ENCODE data around the gene TLE4. TPM values are rescaled to one million over a fixed set of nuclear protein-coding genes. Genes with fewer than 3 reads are reported as not detected.

Gene TLE4
- total RNA-seq, 4 donors from 2014 or later, result 30.1 to 32.9 (median 30.7) TPM

DNA sequence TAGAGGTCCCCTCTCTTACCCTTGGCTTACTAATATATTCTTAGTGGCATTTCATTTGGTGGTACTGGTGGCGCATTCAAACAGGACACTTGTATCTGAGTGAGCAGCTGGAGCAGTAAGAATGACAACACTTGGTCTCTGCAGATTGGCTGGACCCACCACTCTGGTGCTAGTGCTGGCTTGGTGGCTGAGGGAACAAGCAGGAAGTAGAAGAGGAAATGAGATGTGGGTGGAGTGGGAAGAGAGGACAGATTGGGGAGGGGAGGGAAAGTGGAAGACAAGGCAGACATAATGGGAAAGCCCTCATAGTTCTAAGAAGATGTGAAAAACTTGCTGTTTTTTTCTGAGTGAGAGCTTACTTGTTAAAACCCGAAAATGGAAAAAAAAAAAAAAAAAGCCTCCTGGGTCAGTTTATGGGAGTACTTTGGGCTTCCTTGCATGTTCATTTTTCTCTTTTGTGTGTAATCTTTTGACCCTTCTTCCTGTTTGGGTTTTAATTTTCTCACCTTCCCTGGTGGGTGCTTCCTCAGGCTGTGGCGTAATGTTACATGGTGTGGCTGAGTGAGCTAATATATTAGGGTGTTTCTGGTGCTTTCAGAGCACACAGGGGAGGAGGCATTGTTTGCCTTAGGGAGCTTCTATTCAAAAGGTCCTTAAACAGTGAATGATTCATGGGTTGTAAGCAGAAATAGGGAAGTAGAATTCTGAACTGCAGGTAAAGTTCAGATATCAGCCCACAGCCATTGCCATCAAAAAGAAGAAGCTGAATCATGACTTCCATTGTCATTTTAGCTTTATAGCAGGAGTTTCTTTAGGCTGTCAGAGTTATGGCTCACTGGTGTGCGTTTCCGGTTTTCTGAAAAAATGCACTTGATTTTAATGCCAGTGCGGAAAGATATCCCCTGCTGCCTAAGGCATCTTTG, 52.3 kb downstream of the TLE4 start:
- DNase-seq (ENCODE audit: low spot score), result no peak
- ATAC-seq (ENCODE audit: low FRiP score), result no peak

GRCh38 chr9:79629721-79630120, 58.0 kb downstream of the TLE4 start:
- ATAC-seq (ENCODE audit: low FRiP score) (no peak), DNase-seq (ENCODE audit: low spot score) (no peak)
- TF ChIP-seq, protein P1, sequence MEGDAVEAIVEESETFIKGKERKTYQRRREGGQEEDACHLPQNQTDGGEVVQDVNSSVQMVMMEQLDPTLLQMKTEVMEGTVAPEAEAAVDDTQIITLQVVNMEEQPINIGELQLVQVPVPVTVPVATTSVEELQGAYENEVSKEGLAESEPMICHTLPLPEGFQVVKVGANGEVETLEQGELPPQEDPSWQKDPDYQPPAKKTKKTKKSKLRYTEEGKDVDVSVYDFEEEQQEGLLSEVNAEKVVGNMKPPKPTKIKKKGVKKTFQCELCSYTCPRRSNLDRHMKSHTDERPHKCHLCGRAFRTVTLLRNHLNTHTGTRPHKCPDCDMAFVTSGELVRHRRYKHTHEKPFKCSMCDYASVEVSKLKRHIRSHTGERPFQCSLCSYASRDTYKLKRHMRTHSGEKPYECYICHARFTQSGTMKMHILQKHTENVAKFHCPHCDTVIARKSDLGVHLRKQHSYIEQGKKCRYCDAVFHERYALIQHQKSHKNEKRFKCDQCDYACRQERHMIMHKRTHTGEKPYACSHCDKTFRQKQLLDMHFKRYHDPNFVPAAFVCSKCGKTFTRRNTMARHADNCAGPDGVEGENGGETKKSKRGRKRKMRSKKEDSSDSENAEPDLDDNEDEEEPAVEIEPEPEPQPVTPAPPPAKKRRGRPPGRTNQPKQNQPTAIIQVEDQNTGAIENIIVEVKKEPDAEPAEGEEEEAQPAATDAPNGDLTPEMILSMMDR (IDR thresholded peaks at IDR 0.05), result no peak

More for the DNA sequence above, 52.3 kb downstream of the TLE4 start:
- TF ChIP-seq, protein P1 (IDR thresholded peaks at IDR 0.05), result no peak

DNA sequence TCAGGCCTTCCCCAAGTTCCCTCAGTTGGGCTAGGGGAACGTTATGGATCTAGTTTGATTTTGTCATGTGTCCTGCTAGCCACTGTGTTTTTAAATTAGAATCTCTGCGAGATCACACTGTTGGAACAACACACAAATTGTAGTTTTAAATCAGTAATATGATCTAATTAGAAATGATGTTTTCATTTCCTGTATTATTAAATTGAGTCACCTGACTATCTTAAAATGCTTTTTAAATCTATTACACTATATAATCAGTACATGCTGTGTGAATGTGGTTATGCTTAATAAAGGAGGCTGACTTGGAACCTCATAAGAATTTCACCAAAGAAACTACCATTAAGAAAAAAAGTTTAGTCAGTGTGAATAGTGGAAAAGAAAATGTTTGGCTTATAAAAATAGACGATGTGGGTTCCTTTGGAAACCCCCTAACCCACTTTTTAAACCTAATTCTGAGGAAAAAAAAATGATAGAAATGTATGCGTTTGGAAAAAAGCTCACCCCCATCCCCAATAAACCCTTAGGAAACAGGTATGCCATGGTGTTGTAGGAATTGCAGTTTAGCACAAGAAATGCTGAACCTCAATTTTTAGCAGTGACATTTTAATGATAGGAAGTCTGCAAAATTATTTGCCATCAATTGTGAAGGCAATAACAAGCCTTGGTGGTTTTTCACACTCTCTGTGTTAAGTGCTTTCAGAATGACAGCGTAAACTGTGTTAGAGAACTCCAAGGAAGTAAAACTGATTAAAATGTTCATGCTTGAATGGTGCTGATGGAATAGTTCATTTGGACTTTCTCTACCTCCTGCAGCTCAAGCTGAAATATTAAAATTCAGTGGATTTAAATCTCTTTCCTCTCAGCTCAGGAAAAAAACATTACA, 59.0 kb downstream of the TLE4 start:
- TF ChIP-seq, protein P1 (IDR thresholded peaks at IDR 0.05), result no peak
- no peak for ATAC-seq (ENCODE audit: low FRiP score)
- DNase-seq (ENCODE audit: low spot score), result no peak

DNA sequence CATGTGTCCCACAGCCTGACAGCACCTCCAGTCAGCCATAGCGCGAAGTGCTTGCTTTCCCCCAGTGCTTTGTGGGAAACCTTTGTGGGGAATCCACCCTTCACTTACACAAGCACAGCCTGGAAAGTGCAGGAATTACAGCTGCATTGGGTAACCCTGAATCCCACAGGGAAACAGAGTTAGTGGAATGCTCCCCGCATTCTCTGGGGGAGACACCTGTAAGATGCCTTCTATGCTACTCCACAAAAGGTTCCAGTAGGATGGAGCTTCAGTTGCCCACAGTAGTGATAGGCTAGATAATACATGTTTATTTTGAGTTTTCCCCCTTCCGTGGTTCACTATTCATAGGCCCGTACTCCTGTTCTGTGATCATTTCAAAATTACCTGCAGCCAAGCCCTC, 60.3 kb downstream of the TLE4 start:
- ATAC-seq (ENCODE audit: low FRiP score) (no peak), DNase-seq (ENCODE audit: low spot score) (no peak)
- TF ChIP-seq, protein P1 (IDR thresholded peaks at IDR 0.05), result no peak

DNA sequence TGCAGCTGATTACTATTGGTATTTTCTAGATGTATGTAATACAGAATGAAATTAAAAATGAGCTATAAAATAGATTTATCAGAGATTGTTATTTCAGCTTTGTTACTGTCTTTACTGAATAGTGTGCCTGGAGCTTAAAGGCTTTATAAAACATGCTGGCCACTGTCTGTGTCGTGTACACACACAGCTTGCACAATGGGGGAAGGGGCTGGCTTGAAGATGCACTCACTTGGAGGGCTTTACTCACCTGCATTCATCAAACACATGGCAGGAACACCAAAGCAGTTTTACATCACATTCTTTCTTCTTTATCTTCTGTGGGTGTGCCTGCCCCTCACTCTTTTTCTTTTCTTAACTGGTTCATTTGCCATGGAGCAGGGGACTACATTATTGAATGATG, 60.9 kb downstream of the TLE4 start:
- TF ChIP-seq, protein P1 (IDR thresholded peaks at IDR 0.05), result no peak
- no peak for ATAC-seq (ENCODE audit: low FRiP score)
- no peak for DNase-seq (ENCODE audit: low spot score)

GRCh38 chr9:79633558-79633957, 61.8 kb downstream of the TLE4 start:
- DNase-seq (ENCODE audit: low spot score) (no peak), ATAC-seq (ENCODE audit: low FRiP score) (no peak)
- TF ChIP-seq, protein P1 (IDR thresholded peaks at IDR 0.05), result no peak
